Neural cell (in vitro differentiated cells): Measurements from ENCODE around the gene RSU1. TPM values are rescaled to one million over a fixed set of nuclear protein-coding genes. Genes with fewer than 3 reads are reported as not detected.

ENCODE experiments used
- H2AFZ ChIP-seq: fragments of 200-600, 300-800 bp; sonication (generic), shearing (Covaris generic); 2 replicates; pipeline ENCODE4 v1.6.0; 2014; ENCODE audit warnings: low read depth, mild to moderate bottlenecking, antibody characterized with exemption, low read length, moderate library complexity
- H3F3A ChIP-seq: fragments of 200-600 bp; shearing (Covaris generic); 2 replicates; pipeline ENCODE4 v1.6.1; 2016; ENCODE audit warnings: mild to moderate bottlenecking, moderate library complexity, mixed read lengths, antibody characterized with exemption, low read length; ENCODE audit not compliant: insufficient read depth, poor library complexity, severe bottlenecking
- H3K27ac ChIP-seq: fragments of 200-600, 300-800 bp; sonication (generic), shearing (Covaris generic); 2 replicates; pipeline ENCODE4 v1.5.1; 2014; ENCODE audit warnings: mild to moderate bottlenecking, low read length, moderate library complexity
- H3K27me3 ChIP-seq: fragments of 300-800, 200-600 bp; sonication (generic), shearing (Covaris generic); 2 replicates; pipeline ENCODE4 v1.6.0; 2014; ENCODE audit warnings: mild to moderate bottlenecking, low read depth, low read length, moderate library complexity; ENCODE audit not compliant: insufficient read depth
- H3K36me3 ChIP-seq: fragments of 300-800, 200-600 bp; sonication (generic), shearing (Covaris generic); 2 replicates; pipeline ENCODE4 v1.5.1; 2014; ENCODE audit warnings: mild to moderate bottlenecking, antibody characterized with exemption, low read length, moderate library complexity; ENCODE audit not compliant: insufficient read depth
- H3K4me2 ChIP-seq: fragments of 300-800, 200-600 bp; sonication (generic), shearing (Covaris generic); 2 replicates; pipeline ENCODE4 v1.6.0; 2014; ENCODE audit warnings: mild to moderate bottlenecking, low read length
- H3K4me3 ChIP-seq: fragments of 300-800, 200-600 bp; sonication (generic), shearing (Covaris generic); 2 replicates; pipeline ENCODE4 v1.5.1; 2014; ENCODE audit warnings: mild to moderate bottlenecking, low read length, moderate library complexity
- H3K79me2 ChIP-seq: fragments of 200-600 bp; shearing (Covaris generic); replicated peaks from 2 replicates; pipeline ENCODE4 v1.6.0; 2014; ENCODE audit warnings: mild to moderate bottlenecking, low read length, moderate library complexity; ENCODE audit not compliant: insufficient read depth
- H3K9ac ChIP-seq: fragments of 300-800, 200-600 bp; sonication (generic), shearing (Covaris generic); 2 replicates; pipeline ENCODE4 v1.6.1; 2016; ENCODE audit warnings: mild to moderate bottlenecking, low read length, mixed read lengths
- H3K9me2 ChIP-seq: fragments of 200-600 bp; shearing (Covaris generic); 2 replicates; pipeline ENCODE4 v1.6.1; 2016; ENCODE audit warnings: mild to moderate bottlenecking, low read length, mixed read lengths; ENCODE audit not compliant: insufficient read depth
- H3K9me3 ChIP-seq: fragments of 200-600, 300-800 bp; sonication (generic), shearing (Covaris generic); 2 replicates; pipeline ENCODE4 v1.6.1; 2016; ENCODE audit warnings: mild to moderate bottlenecking, mixed run types, low read length, moderate library complexity, mixed read lengths
- H4K20me1 ChIP-seq: fragments of 200-600 bp; shearing (Covaris generic); 2 replicates; pipeline ENCODE4 v1.6.1; 2016; ENCODE audit warnings: mild to moderate bottlenecking, mixed run types; ENCODE audit not compliant: insufficient read depth
- EP300 ChIP-seq: fragments of 450-650 bp; conservative IDR thresholded peaks from 2 replicates; pipeline ENCODE4 v1.6.1; 2014; ENCODE audit warnings: antibody characterized with exemption, mild to moderate bottlenecking, moderate library complexity; ENCODE audit not compliant: poor library complexity, severe bottlenecking
- EZH2 ChIP-seq: fragments of 200-600, 300-800 bp; shearing (Covaris generic), sonication (generic); IDR thresholded peaks from 2 replicates; pipeline ENCODE4 v1.6.1; 2014; ENCODE audit warnings: antibody characterized with exemption, low read length, borderline replicate concordance, mild to moderate bottlenecking; ENCODE audit not compliant: insufficient read depth, poor library complexity, severe bottlenecking
- MXI1 ChIP-seq: fragments of 450-650 bp; conservative IDR thresholded peaks from 2 replicates; pipeline ENCODE4 v1.6.1; 2014; ENCODE audit warnings: antibody characterized with exemption, mild to moderate bottlenecking; ENCODE audit not compliant: poor library complexity, severe bottlenecking
- POLR2AphosphoS5 ChIP-seq: IDR thresholded peaks from 2 replicates; pipeline ENCODE4 v1.6.1; 2012
- RAD21 ChIP-seq: fragments of 450-650 bp; conservative IDR thresholded peaks from 2 replicates; pipeline ENCODE4 v1.6.1; 2014; ENCODE audit warnings: antibody characterized with exemption, mild to moderate bottlenecking, moderate library complexity
- REST ChIP-seq: IDR thresholded peaks from 2 replicates; pipeline ENCODE4 v1.6.1; 2012; ENCODE audit warnings: borderline replicate concordance
- SMC3 ChIP-seq: fragments of 450-650 bp; conservative IDR thresholded peaks from 2 replicates; pipeline ENCODE4 v1.6.1; 2014; ENCODE audit warnings: antibody characterized with exemption, mild to moderate bottlenecking, moderate library complexity; ENCODE audit not compliant: poor library complexity
- TAF1 ChIP-seq: IDR thresholded peaks from 2 replicates; pipeline ENCODE4 v1.6.1; 2012; ENCODE audit warnings: low read depth
- polyA plus RNA-seq: library from polyadenylated mRNA; depleted of rRNA; stranded (reverse); fragments of >200 nt; gene quantifications from 2 replicates; pipeline ENCODE4 v1.2.3, GENCODE V29; 2014
- TF ChIP-seq, protein P1 (sequence below): fragments of 450-650 bp; IDR thresholded peaks from 2 replicates; pipeline ENCODE4 v1.5.1; 2014; ENCODE audit warnings: antibody characterized with exemption, mild to moderate bottlenecking, moderate library complexity; ENCODE audit not compliant: poor library complexity, severe bottlenecking

RSU1 gene
- polyA plus RNA-seq, 1 donor from 2014 or later: 18.7 TPM

DNA sequence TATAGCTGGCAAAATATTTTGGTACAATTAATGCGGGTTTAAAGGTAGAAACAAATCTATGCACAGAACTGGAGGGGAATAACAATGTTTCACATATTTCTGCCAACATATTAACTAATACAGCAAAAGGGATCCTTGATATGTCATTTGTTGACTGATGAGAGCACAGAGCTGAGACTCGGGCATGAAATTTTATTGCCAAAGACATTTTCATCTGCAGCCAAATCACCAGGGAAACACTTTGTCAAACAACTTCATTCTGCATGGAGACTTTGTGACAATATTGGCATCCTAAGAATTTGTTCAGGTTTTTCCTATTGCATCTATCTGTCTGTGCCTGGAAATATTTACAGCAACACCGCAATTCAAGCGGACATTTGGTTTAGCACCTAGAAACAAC, 177.8 kb downstream of the RSU1 start:
- no peak overlapping the region for H3K4me3 ChIP-seq
- no peaks in the 10 kb centered on the region for H3K27me3 ChIP-seq
- no peaks in the 10 kb centered on the region for H3K9me3 ChIP-seq
- no peaks in the 10 kb centered on the region for H3K36me3 ChIP-seq
- H3K9ac ChIP-seq: no peak overlapping the region
- no peaks in the 10 kb centered on the region for H4K20me1 ChIP-seq
- H3K79me2 ChIP-seq: no peaks in the 10 kb centered on the region
- H3K9me2 ChIP-seq: no peaks in the 10 kb centered on the region
- no peaks in the 10 kb centered on the region for H3F3A ChIP-seq
- no peak overlapping the region for H3K27ac ChIP-seq
- no peak overlapping the region for H3K4me2 ChIP-seq
- H2AFZ ChIP-seq: no peak overlapping the region
- no peak for TF ChIP-seq POLR2AphosphoS5
- no peak for TF ChIP-seq REST
- no peak for TF ChIP-seq TAF1
- no peak for TF ChIP-seq SMC3
- TF ChIP-seq, protein P1, sequence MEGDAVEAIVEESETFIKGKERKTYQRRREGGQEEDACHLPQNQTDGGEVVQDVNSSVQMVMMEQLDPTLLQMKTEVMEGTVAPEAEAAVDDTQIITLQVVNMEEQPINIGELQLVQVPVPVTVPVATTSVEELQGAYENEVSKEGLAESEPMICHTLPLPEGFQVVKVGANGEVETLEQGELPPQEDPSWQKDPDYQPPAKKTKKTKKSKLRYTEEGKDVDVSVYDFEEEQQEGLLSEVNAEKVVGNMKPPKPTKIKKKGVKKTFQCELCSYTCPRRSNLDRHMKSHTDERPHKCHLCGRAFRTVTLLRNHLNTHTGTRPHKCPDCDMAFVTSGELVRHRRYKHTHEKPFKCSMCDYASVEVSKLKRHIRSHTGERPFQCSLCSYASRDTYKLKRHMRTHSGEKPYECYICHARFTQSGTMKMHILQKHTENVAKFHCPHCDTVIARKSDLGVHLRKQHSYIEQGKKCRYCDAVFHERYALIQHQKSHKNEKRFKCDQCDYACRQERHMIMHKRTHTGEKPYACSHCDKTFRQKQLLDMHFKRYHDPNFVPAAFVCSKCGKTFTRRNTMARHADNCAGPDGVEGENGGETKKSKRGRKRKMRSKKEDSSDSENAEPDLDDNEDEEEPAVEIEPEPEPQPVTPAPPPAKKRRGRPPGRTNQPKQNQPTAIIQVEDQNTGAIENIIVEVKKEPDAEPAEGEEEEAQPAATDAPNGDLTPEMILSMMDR: no peak
- TF ChIP-seq EP300: no peak
- TF ChIP-seq RAD21: no peak
- no peak for TF ChIP-seq EZH2
- TF ChIP-seq MXI1: no peak

DNA sequence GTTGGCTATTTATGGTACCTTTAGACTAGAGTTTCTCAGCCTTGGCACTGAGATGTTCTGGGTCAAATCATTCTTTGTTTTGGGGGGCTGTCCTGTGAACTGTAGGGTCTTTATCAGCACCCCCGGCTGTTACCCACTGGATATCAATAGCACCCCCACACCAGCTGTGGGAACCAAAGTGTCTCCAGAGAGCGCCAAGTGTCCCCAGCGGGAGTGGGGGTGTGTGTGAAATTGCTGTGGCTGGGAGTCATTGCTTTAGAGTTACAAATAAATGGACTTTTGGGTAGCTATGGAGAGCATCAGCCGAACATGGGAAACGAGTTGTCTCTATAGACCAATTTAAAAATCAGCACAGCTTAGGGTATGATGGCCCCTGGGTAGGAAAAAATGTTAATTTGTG, 184.2 kb downstream of the RSU1 start:
- H3K27ac ChIP-seq: no peak overlapping the region
- H3K9me3 ChIP-seq: no peaks in the 10 kb centered on the region
- H3K36me3 ChIP-seq: no peaks in the 10 kb centered on the region
- no peak overlapping the region for H3K4me3 ChIP-seq
- no peak overlapping the region for H2AFZ ChIP-seq
- H3K4me2 ChIP-seq: no peak overlapping the region
- H3K27me3 ChIP-seq: no peaks in the 10 kb centered on the region
- H3K79me2 ChIP-seq: no peaks in the 10 kb centered on the region
- H3K9me2 ChIP-seq: no peaks in the 10 kb centered on the region
- no peak overlapping the region for H3K9ac ChIP-seq
- no peaks in the 10 kb centered on the region for H4K20me1 ChIP-seq
- TF ChIP-seq EZH2: no peak
- TF ChIP-seq REST: no peak
- no peak for TF ChIP-seq SMC3
- no peaks in the 10 kb centered on the region for H3F3A ChIP-seq
